Loucy (cell line): ENCODE results near the gene UFSP1.
"Not testable (repeated sequence)": the region's sequence is repeated elsewhere in the genome, so short reads cannot be mapped to it uniquely, and the experiment has no call there.

Experiments
- H2AFZ ChIP-seq: fragments of 200-600 bp; sonication (generic); 2 replicates; pipeline ENCODE4 v1.6.0; 2016; ENCODE audit warnings: antibody characterized with exemption, mild to moderate bottlenecking, low read length, moderate library complexity
- H3F3A ChIP-seq: fragments of 200-600 bp; 2 replicates; pipeline ENCODE4 v1.6.0; 2016; ENCODE audit warnings: antibody characterized with exemption, low read depth, mild to moderate bottlenecking
- H3K27me3 ChIP-seq: fragments of 200-600 bp; sonication (generic); 2 replicates; pipeline ENCODE4 v1.6.1; 2014; ENCODE audit warnings: low read length, mild to moderate bottlenecking; ENCODE audit not compliant: insufficient read depth, poor library complexity, severe bottlenecking
- H3K36me3 ChIP-seq: fragments of 200-600 bp; sonication (generic); 2 replicates; pipeline ENCODE4 v1.6.1; 2016; ENCODE audit warnings: low read length; ENCODE audit not compliant: insufficient read depth
- H3K4me1 ChIP-seq: fragments of 200-600 bp; sonication (generic); 2 replicates; pipeline ENCODE4 v1.5.1; 2014; ENCODE audit warnings: low read length, mild to moderate bottlenecking; ENCODE audit not compliant: insufficient read depth, poor library complexity, severe bottlenecking
- H3K4me2 ChIP-seq: fragments of 200-600 bp; sonication (generic); 2 replicates; pipeline ENCODE4 v1.6.0; 2014; ENCODE audit warnings: antibody characterized with exemption, low read length, low read depth, mild to moderate bottlenecking; ENCODE audit not compliant: poor library complexity, severe bottlenecking
- H3K4me3 ChIP-seq: fragments of 200-600 bp; sonication (generic); 2 replicates; pipeline ENCODE4 v1.5.1; 2014; ENCODE audit warnings: low read length, mild to moderate bottlenecking, mixed read lengths; ENCODE audit not compliant: poor library complexity, severe bottlenecking
- H3K79me2 ChIP-seq: fragments of 200-600 bp; sonication (generic); 2 replicates; pipeline ENCODE4 v1.6.1; 2014; ENCODE audit warnings: low read length; ENCODE audit not compliant: insufficient read depth
- H3K9ac ChIP-seq: fragments of 200-600 bp; sonication (generic); 2 replicates; pipeline ENCODE4 v1.6.0; 2014; ENCODE audit warnings: mild to moderate bottlenecking, low read depth, low read length, moderate library complexity; ENCODE audit not compliant: poor library complexity, severe bottlenecking
- H3K9me2 ChIP-seq: fragments of 200-600 bp; sonication (generic); replicated peaks from 2 replicates; pipeline ENCODE4 v1.6.1; 2016; ENCODE audit warnings: low read depth, low read length, mixed read lengths
- H3K9me3 ChIP-seq: fragments of 200-600 bp; sonication (generic); 2 replicates; pipeline ENCODE4 v1.6.1; 2014; ENCODE audit warnings: mild to moderate bottlenecking, antibody characterized with exemption, low read length, low read depth; ENCODE audit not compliant: insufficient read depth
- H4K20me1 ChIP-seq: fragments of 200-600 bp; sonication (generic); 2 replicates; pipeline ENCODE4 v1.6.0; 2014; ENCODE audit warnings: antibody characterized with exemption, low read length, mild to moderate bottlenecking; ENCODE audit not compliant: insufficient read depth, poor library complexity, severe bottlenecking
- EZH2phosphoT487 ChIP-seq: fragments of 200-600 bp; IDR thresholded peaks from 2 replicates; pipeline ENCODE4 v1.6.1; 2018; ENCODE audit warnings: antibody characterized with exemption, mild to moderate bottlenecking, moderate library complexity, borderline replicate concordance
- TF ChIP-seq, protein P1 (sequence below): fragments of 200-600 bp; sonication (generic); conservative IDR thresholded peaks from 2 replicates; pipeline ENCODE4 v1.5.1; 2014; ENCODE audit warnings: mild to moderate bottlenecking, antibody characterized with exemption, low read length

UFSP1 gene

DNA sequence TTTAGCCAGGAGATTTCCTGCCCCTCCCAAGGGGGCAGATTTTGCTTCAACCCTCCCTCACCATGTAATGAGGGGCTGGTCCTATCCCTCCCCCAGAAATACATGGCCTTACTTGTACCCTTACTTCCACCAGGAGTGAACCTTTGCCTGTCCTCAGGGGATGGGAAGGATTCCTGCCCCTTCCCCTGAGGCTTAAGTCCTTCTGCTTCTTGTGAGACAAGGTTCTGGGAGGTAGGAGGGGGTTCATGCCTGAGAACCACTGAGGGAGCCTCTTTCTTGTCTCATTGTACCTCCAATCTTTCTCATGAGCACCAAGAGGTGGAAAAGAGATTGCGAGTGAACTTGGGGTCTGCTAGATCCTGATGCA is 40.3 kb upstream of the UFSP1 start:
- H3F3A ChIP-seq = no peaks in the 10 kb centered on the region
- no peaks in the 10 kb centered on the region for H3K79me2 ChIP-seq
- no peaks in the 10 kb centered on the region for H3K4me1 ChIP-seq
- H2AFZ ChIP-seq = no peak overlapping the region
- no peak overlapping the region for H3K4me3 ChIP-seq
- no peaks in the 10 kb centered on the region for H3K9me3 ChIP-seq
- TF ChIP-seq, protein P1, sequence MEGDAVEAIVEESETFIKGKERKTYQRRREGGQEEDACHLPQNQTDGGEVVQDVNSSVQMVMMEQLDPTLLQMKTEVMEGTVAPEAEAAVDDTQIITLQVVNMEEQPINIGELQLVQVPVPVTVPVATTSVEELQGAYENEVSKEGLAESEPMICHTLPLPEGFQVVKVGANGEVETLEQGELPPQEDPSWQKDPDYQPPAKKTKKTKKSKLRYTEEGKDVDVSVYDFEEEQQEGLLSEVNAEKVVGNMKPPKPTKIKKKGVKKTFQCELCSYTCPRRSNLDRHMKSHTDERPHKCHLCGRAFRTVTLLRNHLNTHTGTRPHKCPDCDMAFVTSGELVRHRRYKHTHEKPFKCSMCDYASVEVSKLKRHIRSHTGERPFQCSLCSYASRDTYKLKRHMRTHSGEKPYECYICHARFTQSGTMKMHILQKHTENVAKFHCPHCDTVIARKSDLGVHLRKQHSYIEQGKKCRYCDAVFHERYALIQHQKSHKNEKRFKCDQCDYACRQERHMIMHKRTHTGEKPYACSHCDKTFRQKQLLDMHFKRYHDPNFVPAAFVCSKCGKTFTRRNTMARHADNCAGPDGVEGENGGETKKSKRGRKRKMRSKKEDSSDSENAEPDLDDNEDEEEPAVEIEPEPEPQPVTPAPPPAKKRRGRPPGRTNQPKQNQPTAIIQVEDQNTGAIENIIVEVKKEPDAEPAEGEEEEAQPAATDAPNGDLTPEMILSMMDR = no peak
- no peak for TF ChIP-seq EZH2phosphoT487
- no peak overlapping the region for H3K4me2 ChIP-seq
- H4K20me1 ChIP-seq = no peaks in the 10 kb centered on the region
- no peak overlapping the region for H3K9ac ChIP-seq
- H3K36me3 ChIP-seq = no peaks in the 10 kb centered on the region
- no peaks in the 10 kb centered on the region for H3K27me3 ChIP-seq
- H3K9me2 ChIP-seq = no peaks in the 10 kb centered on the region

DNA sequence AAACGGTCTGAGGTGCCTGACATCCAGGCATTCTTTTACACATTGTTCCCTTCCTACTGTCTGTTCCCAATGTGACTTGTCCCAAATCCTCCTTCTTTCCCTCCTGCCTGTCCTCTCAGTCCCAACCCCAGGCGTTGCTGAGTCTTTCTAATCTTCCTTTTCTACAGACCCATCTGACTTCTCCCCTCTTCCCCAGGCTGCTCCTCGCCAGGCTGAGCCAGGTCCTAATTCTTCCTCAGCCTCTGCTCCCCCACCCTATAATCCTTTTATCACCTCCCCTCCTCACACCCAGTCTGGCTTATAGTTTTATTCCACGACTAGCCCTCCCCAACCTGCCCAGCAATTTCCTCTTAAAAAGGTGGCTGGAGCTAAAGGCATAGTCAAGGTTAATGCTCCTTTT is 34.1 kb upstream of the UFSP1 start:
- H3K4me2 ChIP-seq, H4K20me1 ChIP-seq, H3K9me2 ChIP-seq, H2AFZ ChIP-seq, H3F3A ChIP-seq, H3K27me3 ChIP-seq, H3K4me3 ChIP-seq, H3K36me3 ChIP-seq, H3K9me3 ChIP-seq, H3K9ac ChIP-seq, H3K79me2 ChIP-seq: not testable (repeated sequence)
- peaks cover 11% of the 10 kb centered on the region for H3K4me1 ChIP-seq

DNA sequence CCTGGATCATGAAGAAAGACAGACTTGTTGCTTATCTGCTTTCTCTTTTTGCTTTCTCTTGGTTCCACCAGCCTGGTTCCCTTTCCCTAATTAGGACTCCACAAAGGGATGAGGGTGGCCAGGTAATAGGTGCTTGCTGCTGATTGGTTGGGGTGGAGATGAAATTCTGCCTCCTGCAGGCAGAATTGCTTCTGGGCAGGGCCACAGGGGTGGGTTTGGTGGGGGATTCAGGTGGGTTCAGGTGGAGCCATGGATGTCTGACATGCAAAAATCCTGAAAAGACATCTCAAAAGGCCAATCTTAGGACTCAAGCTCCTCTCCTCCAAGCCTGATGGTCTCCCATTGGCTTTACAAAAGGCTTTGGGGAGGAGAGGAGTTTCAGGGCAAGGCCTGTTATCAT is 31.5 kb upstream of the UFSP1 start:
- Histone ChIP-seq H3K36me3 (no peaks in the 10 kb centered on the region), H3F3A (no peaks in the 10 kb centered on the region), H3K4me3 (peak overlapping the region; percentile 28), H3K9me2 (no peaks in the 10 kb centered on the region), H3K4me2 (peak overlapping the region; percentile 63), H3K79me2 (no peaks in the 10 kb centered on the region), H3K9ac (no peak overlapping the region), H3K27me3 (no peaks in the 10 kb centered on the region), H2AFZ (no peak overlapping the region), H3K4me1 (peaks cover 11% of the 10 kb centered on the region), H4K20me1 (no peaks in the 10 kb centered on the region), H3K9me3 (no peaks in the 10 kb centered on the region)
- TF ChIP-seq EZH2phosphoT487 = no peak
- TF ChIP-seq, protein P1 = no peak

DNA sequence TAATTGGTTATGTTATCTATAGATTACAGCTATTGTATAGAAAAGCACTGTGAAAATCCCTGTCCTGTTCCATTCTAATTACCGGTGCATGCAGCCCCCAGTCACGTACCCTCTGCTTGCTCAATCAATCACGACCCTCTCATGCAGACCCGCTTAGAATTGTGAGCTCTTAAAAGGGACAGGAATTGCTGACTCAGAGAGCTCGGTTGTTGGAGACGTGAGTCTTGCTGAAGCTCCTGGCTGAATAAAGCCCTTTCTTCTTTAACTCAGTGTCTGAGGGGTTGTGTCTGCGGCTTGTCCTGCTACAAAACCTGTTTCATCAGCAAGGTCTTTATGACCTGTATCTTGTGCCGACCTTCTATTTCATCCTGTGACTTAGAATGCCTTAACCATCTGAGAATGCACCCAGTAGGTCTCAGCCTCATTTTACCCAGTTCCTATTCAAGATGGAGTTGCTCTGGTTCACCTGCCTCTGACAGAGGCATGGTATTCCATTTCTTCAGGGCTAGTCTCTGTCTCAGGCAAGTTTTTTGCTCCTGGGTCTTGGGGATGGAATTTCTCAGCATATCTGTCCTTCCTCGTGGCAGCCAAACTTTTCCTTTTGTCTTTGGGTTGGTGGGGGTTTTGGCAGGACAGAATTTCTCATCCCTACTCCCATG is 30.4 kb upstream of the UFSP1 start:
- not testable (repeated sequence) for H3K9me2 ChIP-seq

DNA sequence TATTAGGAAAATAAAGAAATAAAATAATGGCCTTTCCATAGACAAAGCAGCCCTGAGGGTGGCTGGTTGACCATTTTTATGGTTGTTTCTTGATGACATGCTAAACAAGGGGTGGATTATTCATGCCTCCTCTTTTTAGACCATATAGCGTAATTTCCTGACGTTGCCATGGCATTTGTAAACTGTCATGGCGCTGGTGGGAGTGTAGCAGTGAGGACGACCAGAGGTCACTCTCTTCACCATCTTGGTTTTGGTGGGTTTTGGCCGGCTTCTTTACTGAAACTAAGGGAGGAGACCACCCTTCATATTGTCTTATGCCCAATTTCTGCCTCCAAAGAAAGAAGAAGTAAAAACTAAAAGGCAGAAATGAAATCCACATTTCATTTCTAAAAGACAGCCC is 29.8 kb upstream of the UFSP1 start:
- not testable (repeated sequence) for H3K27me3 ChIP-seq, H3K4me3 ChIP-seq, H3K9me2 ChIP-seq, H4K20me1 ChIP-seq, H3K79me2 ChIP-seq, H3K9me3 ChIP-seq, H3K36me3 ChIP-seq, H2AFZ ChIP-seq, H3K4me2 ChIP-seq, H3K9ac ChIP-seq, H3F3A ChIP-seq
- peaks cover 11% of the 10 kb centered on the region for H3K4me1 ChIP-seq

More for the DNA sequence above, 30.4 kb upstream of the UFSP1 start:
- Histone ChIP-seq H3K9ac (peak overlapping the region; percentile 44), H3K4me2 (peak overlapping the region; percentile 63), H3K4me1 (peaks cover 11% of the 10 kb centered on the region), H2AFZ (peak overlapping the region; percentile 25)
- not testable (repeated sequence) for H3K4me3 ChIP-seq, H4K20me1 ChIP-seq, H3K79me2 ChIP-seq, H3K27me3 ChIP-seq, H3F3A ChIP-seq, H3K9me3 ChIP-seq, H3K36me3 ChIP-seq
